Skeletal muscle satellite cell (primary cell): ENCODE data around the gene MESD.

Source experiments
- H3K27me3 ChIP-seq: 2 replicates; pipeline ENCODE4 v1.7.0; 2013; ENCODE audit warnings: low read length; ENCODE audit not compliant: control insufficient read depth, insufficient read depth
- H3K36me3 ChIP-seq: 2 replicates; pipeline ENCODE4 v1.7.0; 2013; ENCODE audit warnings: mild to moderate bottlenecking, control low read depth, low read length; ENCODE audit not compliant: insufficient read depth
- H3K4me1 ChIP-seq: 2 replicates; pipeline ENCODE4 v1.7.0; 2013; ENCODE audit warnings: low read length; ENCODE audit not compliant: control insufficient read depth, insufficient read depth
- H3K4me2 ChIP-seq: 2 replicates; pipeline ENCODE4 v1.7.0; 2013; ENCODE audit warnings: mild to moderate bottlenecking, low read length
- H3K4me3 ChIP-seq: 2 replicates; pipeline ENCODE4 v1.7.0; 2013; ENCODE audit warnings: low read length
- H3K9ac ChIP-seq: 2 replicates; pipeline ENCODE4 v1.7.0; 2013; ENCODE audit warnings: mild to moderate bottlenecking, low read depth, low read length, moderate library complexity
- H3K9me3 ChIP-seq: replicated peaks from 2 replicates; pipeline ENCODE4 v1.7.0; 2013; ENCODE audit warnings: mild to moderate bottlenecking, control low read depth, low read length

MESD gene

DNA sequence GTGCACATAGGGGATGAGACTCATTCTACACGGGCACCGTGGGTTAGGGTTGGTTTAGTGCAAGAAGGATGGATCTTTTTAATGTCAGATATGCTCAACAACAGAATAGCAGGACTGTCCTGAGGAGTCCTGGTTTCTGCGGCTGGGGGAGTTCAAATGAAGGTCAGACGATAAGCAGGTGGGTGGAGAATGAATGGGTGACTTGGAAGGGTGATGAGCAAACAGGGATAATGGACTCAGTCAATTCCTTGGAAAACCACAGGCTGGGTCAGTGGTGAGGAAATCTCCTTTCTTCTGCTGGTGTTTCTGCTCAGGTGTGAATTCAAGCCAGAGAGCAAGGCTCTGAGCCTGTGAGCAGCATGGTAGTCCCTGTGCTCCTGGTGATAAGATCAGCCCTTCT is 59.9 kb downstream of the MESD start:
- H3K36me3 ChIP-seq: peaks cover 3% of the 10 kb centered on the region

DNA sequence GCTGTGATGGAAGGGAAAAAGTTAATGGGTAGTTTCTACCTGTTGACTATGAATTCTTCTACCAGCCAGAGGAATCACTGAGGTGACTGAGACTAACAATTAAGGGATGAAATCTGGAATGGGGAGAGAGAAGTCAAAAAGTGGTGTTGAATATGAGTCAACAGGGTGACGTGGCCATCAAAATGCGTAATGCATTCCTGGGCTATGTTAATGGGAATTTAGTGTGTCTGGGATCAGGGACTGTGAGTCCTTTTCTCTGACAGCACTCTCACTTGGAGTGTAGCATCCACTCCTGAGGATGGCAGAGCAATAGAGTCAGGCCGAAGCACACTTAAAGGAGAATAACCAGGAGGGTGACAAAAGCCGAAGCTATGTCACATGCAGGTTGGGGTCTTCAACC is 60.4 kb downstream of the MESD start:
- peaks cover 3% of the 10 kb centered on the region for H3K36me3 ChIP-seq
- H3K4me3 ChIP-seq: no peak overlapping the region
- H3K27me3 ChIP-seq: no peaks in the 10 kb centered on the region
- peak overlapping the region; percentile 45 for H3K4me2 ChIP-seq
- no peaks in the 10 kb centered on the region for H3K9me3 ChIP-seq
- peaks cover 63% of the 10 kb centered on the region for H3K4me1 ChIP-seq
- no peak overlapping the region for H3K9ac ChIP-seq

More for the DNA sequence above, 59.9 kb downstream of the MESD start:
- Histone ChIP-seq H3K4me2 (peak overlapping the region; percentile 45), H3K9ac (no peak overlapping the region), H3K27me3 (no peaks in the 10 kb centered on the region), H3K4me3 (no peak overlapping the region), H3K4me1 (peaks cover 64% of the 10 kb centered on the region), H3K9me3 (no peaks in the 10 kb centered on the region)

DNA sequence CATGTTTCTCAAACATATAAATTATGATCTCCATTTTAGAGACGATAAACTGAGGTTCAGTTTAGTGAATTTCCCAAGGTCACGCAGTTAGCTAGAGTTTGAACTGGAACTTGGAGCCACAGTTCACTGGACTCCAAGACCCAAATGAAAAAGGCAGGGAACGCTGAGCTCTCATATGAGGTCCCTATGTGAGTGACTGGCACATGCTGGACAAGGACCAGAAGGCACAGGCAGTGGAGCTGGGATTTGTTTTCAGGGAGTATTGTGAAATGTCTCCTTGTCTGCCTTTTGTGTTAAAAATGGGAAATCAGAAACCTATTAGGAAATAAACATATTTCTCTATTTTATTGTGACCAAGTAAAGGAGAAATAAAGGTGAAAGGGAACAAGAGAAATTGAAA is 63.5 kb downstream of the MESD start:
- Histone ChIP-seq H3K9ac (peak overlapping the region; percentile 29), H3K4me2 (peak overlapping the region; percentile 56), H3K4me3 (no peak overlapping the region), H3K9me3 (no peaks in the 10 kb centered on the region), H3K36me3 (peaks cover 8% of the 10 kb centered on the region), H3K4me1 (peaks cover 39% of the 10 kb centered on the region), H3K27me3 (no peaks in the 10 kb centered on the region)

DNA sequence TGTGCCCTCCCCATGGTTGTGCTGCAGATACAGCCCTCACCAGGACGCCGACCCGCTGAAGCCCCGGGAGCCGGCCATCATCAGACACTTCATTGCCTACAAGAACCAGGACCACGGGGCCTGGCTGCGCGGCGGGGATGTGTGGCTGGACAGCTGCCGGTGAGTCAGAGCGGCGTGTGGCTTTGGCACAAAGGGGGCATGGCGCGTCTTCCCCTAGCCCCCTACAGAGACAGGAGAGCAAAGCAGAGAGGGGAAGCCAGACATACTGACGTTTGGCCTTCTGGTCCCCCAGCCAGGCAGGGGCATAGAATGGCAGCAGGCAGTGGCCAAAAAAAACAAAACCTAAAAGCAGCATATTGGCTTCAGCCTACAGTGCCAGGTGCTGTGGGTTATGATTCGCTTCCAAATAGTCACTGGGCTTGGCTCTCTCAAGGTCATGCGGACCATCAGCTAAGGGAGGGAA is 64.0 kb downstream of the MESD start:
- no peak overlapping the region for H3K9ac ChIP-seq
- H3K4me1 ChIP-seq: peaks cover 39% of the 10 kb centered on the region
- H3K4me3 ChIP-seq: peak overlapping the region; percentile 17
- peaks cover 8% of the 10 kb centered on the region for H3K36me3 ChIP-seq
- no peaks in the 10 kb centered on the region for H3K9me3 ChIP-seq
- no peaks in the 10 kb centered on the region for H3K27me3 ChIP-seq
- H3K4me2 ChIP-seq: peak overlapping the region; percentile 56

DNA sequence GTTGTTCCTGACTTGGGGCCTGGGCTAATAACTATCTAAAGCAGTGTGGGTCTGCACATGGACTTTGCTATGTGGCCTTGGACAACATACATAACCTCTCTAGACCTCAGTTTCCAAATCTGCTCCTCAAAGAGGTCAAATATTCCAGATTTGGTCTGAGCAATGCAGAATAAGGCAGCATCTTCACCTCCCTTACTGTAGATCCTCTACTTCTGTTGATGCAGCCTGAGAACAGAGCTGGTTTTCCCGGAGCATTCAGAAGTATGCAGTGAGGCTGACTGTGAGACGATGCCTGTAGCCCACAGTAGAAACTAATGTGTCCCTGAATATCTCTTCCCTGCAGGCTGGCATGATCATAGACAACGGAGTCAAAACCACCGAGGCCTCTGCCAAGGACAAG is 65.3 kb downstream of the MESD start:
- Histone ChIP-seq H3K36me3 (peaks cover 8% of the 10 kb centered on the region), H3K9ac (no peak overlapping the region), H3K9me3 (no peaks in the 10 kb centered on the region), H3K4me2 (no peak overlapping the region), H3K27me3 (no peaks in the 10 kb centered on the region), H3K4me3 (no peak overlapping the region), H3K4me1 (peaks cover 31% of the 10 kb centered on the region)

DNA sequence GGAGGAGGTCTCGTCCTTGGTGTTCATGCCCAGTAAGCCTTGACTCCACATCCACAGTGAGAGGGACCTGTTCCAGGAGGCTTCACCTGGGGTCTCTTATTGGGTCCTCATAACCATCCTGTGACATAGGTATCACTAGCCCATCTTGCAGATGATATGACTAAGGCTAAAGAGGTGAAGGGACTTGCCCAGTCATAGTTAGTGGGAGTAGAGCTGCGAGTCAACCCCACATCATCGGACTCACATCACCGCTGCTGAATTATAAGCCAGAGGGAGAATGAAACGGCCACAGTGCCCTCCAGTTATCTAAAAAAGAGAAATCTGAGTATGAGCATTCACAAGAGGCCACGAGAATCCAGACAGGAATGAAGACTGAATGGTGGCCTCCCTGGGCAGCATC is 66.0 kb downstream of the MESD start:
- H3K9me3 ChIP-seq: no peaks in the 10 kb centered on the region
- no peaks in the 10 kb centered on the region for H3K27me3 ChIP-seq
- H3K36me3 ChIP-seq: peaks cover 6% of the 10 kb centered on the region
- H3K4me1 ChIP-seq: peaks cover 25% of the 10 kb centered on the region
- H3K4me3 ChIP-seq: no peak overlapping the region
- no peak overlapping the region for H3K4me2 ChIP-seq
- H3K9ac ChIP-seq: no peak overlapping the region

DNA sequence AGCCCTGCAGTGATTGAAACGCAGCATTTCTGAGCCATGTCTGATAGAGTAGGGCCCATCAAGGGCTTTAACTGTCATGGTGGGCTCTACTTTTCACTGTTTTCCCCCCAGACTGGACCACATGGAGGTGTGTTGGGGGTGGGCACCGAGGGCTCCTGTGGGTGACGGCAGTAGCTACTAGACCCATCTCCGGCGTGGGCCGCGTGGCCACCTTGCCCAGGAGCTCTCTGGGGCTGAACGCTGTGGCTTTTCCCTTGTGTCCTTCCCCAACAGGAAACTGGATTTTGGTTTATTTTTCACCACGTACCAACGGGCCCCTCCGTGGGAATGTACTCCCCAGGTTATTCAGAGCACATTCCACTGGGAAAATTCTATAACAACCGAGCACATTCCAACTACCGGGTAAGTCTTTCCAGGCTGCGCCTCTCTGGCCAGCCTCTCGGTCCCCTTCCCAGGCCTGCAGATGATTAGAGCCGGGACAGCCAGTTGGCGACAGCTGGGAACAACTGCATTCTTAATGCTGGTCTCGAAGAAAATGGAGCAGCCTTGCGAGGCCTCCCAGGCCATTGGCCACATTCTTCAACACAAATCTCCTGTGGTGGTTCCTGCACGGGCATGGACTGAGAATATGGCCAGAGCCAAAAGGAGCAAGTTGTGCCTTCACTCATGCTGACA is 67.7 kb downstream of the MESD start:
- peaks cover 22% of the 10 kb centered on the region for H3K4me1 ChIP-seq
- H3K36me3 ChIP-seq: peaks cover 5% of the 10 kb centered on the region
- H3K9ac ChIP-seq: no peak overlapping the region
- H3K4me3 ChIP-seq: no peak overlapping the region
- H3K9me3 ChIP-seq: no peaks in the 10 kb centered on the region
- no peak overlapping the region for H3K4me2 ChIP-seq
- no peaks in the 10 kb centered on the region for H3K27me3 ChIP-seq

DNA sequence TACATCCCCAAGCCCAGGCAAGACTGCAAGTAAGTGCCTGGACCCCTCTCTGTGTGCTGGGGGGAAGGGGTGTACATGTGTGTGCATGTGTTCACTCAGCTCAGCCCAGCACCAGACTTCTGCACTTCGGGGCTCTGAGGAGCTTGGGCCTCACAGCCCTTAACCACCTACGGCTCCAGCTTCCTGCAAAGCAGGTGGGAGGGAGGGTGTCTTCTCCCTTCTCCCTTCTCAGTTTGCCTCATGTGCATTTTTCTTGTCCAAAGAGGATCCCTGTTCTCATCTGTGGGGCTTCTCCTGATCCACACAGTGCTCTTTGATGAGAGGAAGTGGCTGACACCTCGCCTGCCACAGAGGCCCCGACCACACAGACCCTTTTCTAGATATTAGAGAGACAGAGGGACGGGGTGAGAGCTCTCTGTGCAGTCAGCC is 69.3 kb downstream of the MESD start:
- no peaks in the 10 kb centered on the region for H3K27me3 ChIP-seq
- H3K4me2 ChIP-seq: no peak overlapping the region
- H3K36me3 ChIP-seq: peaks cover 8% of the 10 kb centered on the region
- H3K9ac ChIP-seq: no peak overlapping the region
- no peak overlapping the region for H3K4me3 ChIP-seq
- peaks cover 10% of the 10 kb centered on the region for H3K4me1 ChIP-seq
- H3K9me3 ChIP-seq: no peaks in the 10 kb centered on the region

DNA sequence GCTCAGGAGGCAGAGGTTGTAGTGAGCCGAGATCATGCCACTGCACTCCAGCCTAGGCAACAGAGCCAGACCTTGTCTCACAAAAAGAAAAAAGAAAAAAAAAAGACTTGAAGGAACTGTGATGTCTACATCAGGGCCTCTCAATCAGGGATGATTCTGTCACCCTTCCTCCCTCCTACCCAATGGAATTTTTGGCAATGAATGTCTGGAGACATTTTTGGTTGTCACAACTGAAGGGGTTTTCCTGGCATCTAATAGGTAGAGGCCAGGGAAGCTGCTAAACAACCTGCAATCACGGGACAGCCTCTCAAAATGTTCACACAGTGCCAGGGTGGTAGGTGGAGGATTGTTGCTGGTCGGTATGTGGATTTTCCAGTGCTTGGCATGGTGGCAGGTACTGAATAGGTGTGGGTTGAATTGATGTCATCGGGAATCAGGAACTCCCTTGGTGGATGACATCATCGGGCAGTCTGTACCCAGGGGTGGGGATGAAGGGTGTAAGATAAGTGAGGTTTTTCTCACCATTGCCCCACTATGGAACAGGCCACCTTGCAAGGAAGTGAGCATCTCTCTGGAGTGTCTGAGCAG is 71.3 kb downstream of the MESD start:
- Histone ChIP-seq H3K9ac (no peak overlapping the region), H3K4me1 (no peaks in the 10 kb centered on the region), H3K27me3 (no peaks in the 10 kb centered on the region), H3K36me3 (peaks cover 8% of the 10 kb centered on the region), H3K4me3 (no peak overlapping the region), H3K9me3 (no peaks in the 10 kb centered on the region), H3K4me2 (no peak overlapping the region)

DNA sequence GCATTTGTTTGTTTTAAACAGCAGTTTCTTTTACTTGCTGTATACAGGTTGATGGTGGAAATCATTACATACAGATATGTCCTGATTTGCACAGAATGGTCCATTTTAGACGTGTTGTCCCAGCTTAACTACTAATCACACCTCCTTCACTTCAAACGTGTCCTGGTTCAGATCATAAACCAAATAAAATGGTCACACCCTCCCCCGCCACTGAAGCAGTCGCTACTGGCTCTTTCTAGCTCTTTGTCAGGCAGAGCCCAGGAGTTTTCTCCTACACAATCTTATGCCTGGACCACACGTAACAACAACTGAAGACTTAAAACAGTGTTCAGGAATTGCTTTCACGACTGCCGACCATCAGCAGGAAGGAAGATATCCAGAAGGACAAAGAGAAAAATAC is 73.6 kb downstream of the MESD start:
- Histone ChIP-seq H3K36me3 (peaks cover 3% of the 10 kb centered on the region), H3K27me3 (no peaks in the 10 kb centered on the region), H3K9ac (no peak overlapping the region)

DNA sequence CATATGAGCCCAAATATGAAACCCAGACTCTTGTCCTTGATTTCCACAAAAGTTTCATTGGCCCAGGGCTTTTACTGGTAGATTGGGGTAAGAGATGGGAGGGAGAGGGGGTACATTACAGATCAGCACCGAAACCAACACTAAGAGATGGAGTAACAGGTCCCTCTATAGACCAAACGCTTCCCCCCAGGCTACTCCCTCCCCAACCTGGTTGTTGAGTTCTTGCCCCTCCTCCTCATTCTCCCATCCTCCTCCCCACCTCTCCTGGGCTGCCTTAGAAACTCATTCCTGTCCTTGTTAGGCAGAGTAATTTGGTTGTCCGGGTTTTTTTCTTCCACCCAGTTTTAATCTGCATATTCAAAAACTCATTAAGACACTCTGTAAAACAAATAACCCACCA is 74.1 kb downstream of the MESD start:
- Histone ChIP-seq H3K4me2 (no peak overlapping the region), H3K27me3 (no peaks in the 10 kb centered on the region)

More for the DNA sequence above, 73.6 kb downstream of the MESD start:
- Histone ChIP-seq H3K4me1 (no peaks in the 10 kb centered on the region), H3K9me3 (no peaks in the 10 kb centered on the region), H3K4me3 (no peak overlapping the region), H3K4me2 (no peak overlapping the region)

DNA sequence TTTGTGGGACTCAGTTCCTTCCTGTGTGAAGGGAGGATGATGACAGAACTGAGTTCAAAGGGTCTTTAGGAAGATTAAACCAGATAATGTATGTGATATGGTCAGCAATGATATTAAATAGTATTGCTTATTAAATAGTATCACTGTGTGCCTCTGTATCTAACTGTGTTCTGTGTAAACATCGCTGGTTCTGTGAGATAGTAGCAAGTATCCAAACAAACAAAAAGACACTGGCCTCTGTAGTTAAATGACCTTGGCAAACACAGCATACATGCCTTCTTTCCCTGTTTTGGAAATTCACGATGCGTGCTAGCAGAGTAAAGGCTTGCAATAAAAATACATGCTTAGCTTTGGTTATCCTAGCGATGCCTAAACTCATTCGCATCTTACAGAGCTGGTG is 76.1 kb downstream of the MESD start:
- H3K9ac ChIP-seq: no peak overlapping the region
- no peaks in the 10 kb centered on the region for H3K27me3 ChIP-seq
- no peak overlapping the region for H3K4me2 ChIP-seq
- H3K4me1 ChIP-seq: no peaks in the 10 kb centered on the region
- no peak overlapping the region for H3K4me3 ChIP-seq
- peaks cover 3% of the 10 kb centered on the region for H3K36me3 ChIP-seq
- no peaks in the 10 kb centered on the region for H3K9me3 ChIP-seq

More for the DNA sequence above, 74.1 kb downstream of the MESD start:
- Histone ChIP-seq H3K4me1 (no peaks in the 10 kb centered on the region), H3K9me3 (no peaks in the 10 kb centered on the region), H3K4me3 (no peak overlapping the region), H3K9ac (no peak overlapping the region), H3K36me3 (peaks cover 3% of the 10 kb centered on the region)
